ENCODE measurements around the gene APCDD1. TPM values are rescaled to one million over a fixed set of nuclear protein-coding genes. Genes with fewer than 3 reads are reported as not detected.

The APCDD1 gene
- total RNA-seq (ENCODE audit: insufficient read depth, low replicate concordance), result 7.5 TPM

GRCh38 chr18:10453806-10454680 is at the start of gene APCDD1:
Gene APCDD1 (plus strand): TSS chr18:10454635. CDS start chr18:10454982, 347 bp downstream.
- DNase-seq (ENCODE audit: low spot score), result peak; percentile 87

GRCh38 chr18:10405014-10405493 is 49.4 kb upstream of the APCDD1 start:
- peak; percentile 64 for DNase-seq (ENCODE audit: low spot score)

- DNase-seq (ENCODE audit: low spot score), result no peak
Observed at GRCh38 chr18:10405816-10406663, 48.4 kb upstream of the APCDD1 start.

GRCh38 chr18:10408131-10408530 is 46.3 kb upstream of the APCDD1 start:
- no peak for DNase-seq (ENCODE audit: low spot score)

GRCh38 chr18:10409041-10409440 is 45.4 kb upstream of the APCDD1 start:
- no peak for DNase-seq (ENCODE audit: low spot score)

GRCh38 chr18:10410472-10411308 is 43.7 kb upstream of the APCDD1 start:
- no peak for DNase-seq (ENCODE audit: low spot score)

- no peak for DNase-seq (ENCODE audit: low spot score)
Observed at GRCh38 chr18:10412933-10413332, 41.5 kb upstream of the APCDD1 start.

GRCh38 chr18:10413722-10414121 is 40.7 kb upstream of the APCDD1 start:
- DNase-seq (ENCODE audit: low spot score), result no peak

- DNase-seq (ENCODE audit: low spot score), result no peak
Observed at GRCh38 chr18:10414293-10414842, 40.1 kb upstream of the APCDD1 start.

- DNase-seq (ENCODE audit: low spot score), result no peak
Observed at GRCh38 chr18:10416065-10416464, 38.4 kb upstream of the APCDD1 start.

- DNase-seq (ENCODE audit: low spot score), result peak; percentile 42
Observed at GRCh38 chr18:10417191-10417590, 37.2 kb upstream of the APCDD1 start.

GRCh38 chr18:10417664-10418063 is 36.8 kb upstream of the APCDD1 start:
- DNase-seq (ENCODE audit: low spot score), result no peak

GRCh38 chr18:10418836-10419235 is 35.6 kb upstream of the APCDD1 start:
- no peak for DNase-seq (ENCODE audit: low spot score)

GRCh38 chr18:10419420-10420103 is 34.9 kb upstream of the APCDD1 start:
- no peak for DNase-seq (ENCODE audit: low spot score)

GRCh38 chr18:10420561-10421352 is 33.7 kb upstream of the APCDD1 start:
- DNase-seq (ENCODE audit: low spot score), result no peak

- DNase-seq (ENCODE audit: low spot score), result no peak
Observed at GRCh38 chr18:10421859-10422258, 32.6 kb upstream of the APCDD1 start.

GRCh38 chr18:10422731-10423130 is 31.7 kb upstream of the APCDD1 start:
- no peak for DNase-seq (ENCODE audit: low spot score)

- peak; percentile 91 for DNase-seq (ENCODE audit: low spot score)
Observed at GRCh38 chr18:10424585-10425307, 29.7 kb upstream of the APCDD1 start.

GRCh38 chr18:10430677-10431076 is 23.8 kb upstream of the APCDD1 start:
- DNase-seq (ENCODE audit: low spot score), result no peak

Data from umbilical cord (tissue), 2 donors.